Cerebellar nuclear complex (tissue), 1 donor: ENCODE measurements around the gene CMC2.
A peak's percentile ranks its signal among the peaks of the same experiment; 100 is the strongest.

ENCODE experiments used
- DNase-seq, 2 experiments: peaks; one replicate each; lab custom pipeline; 2025; lab: John Stamatoyannopoulos, UW

CMC2 gene

GRCh38 chr16:80931801-80932707, 74.6 kb downstream of the CMC2 start:
- DNase-seq = peak; percentile 32 to 34

GRCh38 chr16:80924372-80924978, 82.2 kb downstream of the CMC2 start:
- no peak for DNase-seq

GRCh38 chr16:80923356-80923755, 83.3 kb downstream of the CMC2 start:
- DNase-seq = no peak
